Embryonic facial prominence (tissue), 1 donor: ENCODE results near the gene EEF1E1.

Source experiments
- DNase-seq: peaks from one replicate; pipeline ENCODE4 v3.0.0-alpha.2; 2016; ENCODE audit errors: extremely low spot score

Gene EEF1E1

GRCh38 chr6:8087870-8088754 lies 14.2 kb downstream of the EEF1E1 start:
- no peak for DNase-seq

GRCh38 chr6:8086755-8087306 lies 15.5 kb downstream of the EEF1E1 start:
- no peak for DNase-seq

- no peak for DNase-seq
Observed at GRCh38 chr6:8085053-8085511, 17.3 kb downstream of the EEF1E1 start.

GRCh38 chr6:8084586-8084985 lies 17.8 kb downstream of the EEF1E1 start:
- no peak for DNase-seq

GRCh38 chr6:8082954-8083858 lies 19.1 kb downstream of the EEF1E1 start:
- DNase-seq, result no peak

GRCh38 chr6:8082572-8082953 lies 19.8 kb downstream of the EEF1E1 start:
- no peak for DNase-seq

GRCh38 chr6:8080362-8081151 lies 21.8 kb downstream of the EEF1E1 start:
- no peak for DNase-seq

GRCh38 chr6:8079126-8079525 lies 23.2 kb downstream of the EEF1E1 start:
- DNase-seq, result no peak

GRCh38 chr6:8077991-8078390 lies 24.4 kb downstream of the EEF1E1 start:
- no peak for DNase-seq

- no peak for DNase-seq
Observed at GRCh38 chr6:8075704-8076103, 26.6 kb downstream of the EEF1E1 start.

- DNase-seq, result no peak
Observed at GRCh38 chr6:8075185-8075584, 27.2 kb downstream of the EEF1E1 start.

GRCh38 chr6:8074213-8074612 lies 28.1 kb downstream of the EEF1E1 start:
- no peak for DNase-seq

- DNase-seq, result no peak
Observed at GRCh38 chr6:8073758-8074157, 28.6 kb downstream of the EEF1E1 start.

- no peak for DNase-seq
Observed at GRCh38 chr6:8070718-8071117, 31.6 kb downstream of the EEF1E1 start.

GRCh38 chr6:8069631-8070284 lies 32.6 kb downstream of the EEF1E1 start:
- DNase-seq, result no peak

GRCh38 chr6:8069151-8069550 lies 33.2 kb downstream of the EEF1E1 start:
- DNase-seq, result no peak

- DNase-seq, result no peak
Observed at GRCh38 chr6:8066108-8066507, 36.2 kb downstream of the EEF1E1 start.

GRCh38 chr6:8065519-8065911 lies 36.8 kb downstream of the EEF1E1 start:
- DNase-seq, result no peak

- no peak for DNase-seq
Observed at GRCh38 chr6:8064638-8065518, 37.5 kb downstream of the EEF1E1 start.
